Measurements from ENCODE around the gene ADGRG3.

The ADGRG3 gene, protein sequence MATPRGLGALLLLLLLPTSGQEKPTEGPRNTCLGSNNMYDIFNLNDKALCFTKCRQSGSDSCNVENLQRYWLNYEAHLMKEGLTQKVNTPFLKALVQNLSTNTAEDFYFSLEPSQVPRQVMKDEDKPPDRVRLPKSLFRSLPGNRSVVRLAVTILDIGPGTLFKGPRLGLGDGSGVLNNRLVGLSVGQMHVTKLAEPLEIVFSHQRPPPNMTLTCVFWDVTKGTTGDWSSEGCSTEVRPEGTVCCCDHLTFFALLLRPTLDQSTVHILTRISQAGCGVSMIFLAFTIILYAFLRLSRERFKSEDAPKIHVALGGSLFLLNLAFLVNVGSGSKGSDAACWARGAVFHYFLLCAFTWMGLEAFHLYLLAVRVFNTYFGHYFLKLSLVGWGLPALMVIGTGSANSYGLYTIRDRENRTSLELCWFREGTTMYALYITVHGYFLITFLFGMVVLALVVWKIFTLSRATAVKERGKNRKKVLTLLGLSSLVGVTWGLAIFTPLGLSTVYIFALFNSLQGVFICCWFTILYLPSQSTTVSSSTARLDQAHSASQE

DNA sequence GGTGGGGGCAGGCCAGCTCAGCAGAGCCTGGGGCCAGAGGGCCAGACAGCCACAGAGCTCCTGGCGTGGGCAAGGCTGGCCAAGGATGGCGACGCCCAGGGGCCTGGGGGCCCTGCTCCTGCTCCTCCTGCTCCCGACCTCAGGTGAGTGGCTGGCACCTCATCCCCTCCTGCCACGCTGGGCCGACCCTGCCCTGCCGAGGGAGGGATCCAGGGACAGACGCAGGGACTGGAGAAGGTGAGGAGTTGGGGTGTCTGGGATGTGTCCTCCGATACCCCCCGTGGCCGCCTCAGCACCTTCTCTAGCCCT, at the start of gene ADGRG3:
Gene ADGRG3 (plus strand): TSS at position 44 of the 309 bp plus-strand sequence. CDS start 42 bp downstream, at position 86.
- no peak for DNase-seq (ENCODE audit: low read depth in 2 of 2)

DNA sequence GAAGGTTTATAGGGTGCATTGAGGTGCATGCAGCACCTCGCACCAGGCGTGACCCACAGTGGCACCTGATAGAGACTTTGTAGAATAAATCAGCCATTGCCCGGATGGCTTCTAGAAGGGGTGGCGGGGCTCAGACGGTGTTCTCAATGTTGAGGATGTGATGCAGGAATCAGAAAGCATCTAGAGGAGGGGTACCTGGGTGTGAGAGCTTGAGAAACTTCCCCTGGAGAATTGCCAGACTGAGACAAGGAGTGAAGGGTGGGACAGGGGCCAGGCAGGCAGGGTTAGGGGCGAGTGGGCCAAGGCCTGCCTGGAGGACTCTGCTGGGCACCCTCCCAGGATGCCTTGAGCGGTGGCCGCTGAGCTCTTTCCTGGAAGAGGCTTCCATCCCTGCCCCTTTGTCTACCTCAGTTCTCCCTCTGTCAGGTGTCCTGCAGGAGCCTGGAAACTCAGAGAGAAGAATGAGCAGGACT, 48.9 kb upstream of the ADGRG3 start:
- DNase-seq (ENCODE audit: low read depth in 2 of 2), result no peak

DNA sequence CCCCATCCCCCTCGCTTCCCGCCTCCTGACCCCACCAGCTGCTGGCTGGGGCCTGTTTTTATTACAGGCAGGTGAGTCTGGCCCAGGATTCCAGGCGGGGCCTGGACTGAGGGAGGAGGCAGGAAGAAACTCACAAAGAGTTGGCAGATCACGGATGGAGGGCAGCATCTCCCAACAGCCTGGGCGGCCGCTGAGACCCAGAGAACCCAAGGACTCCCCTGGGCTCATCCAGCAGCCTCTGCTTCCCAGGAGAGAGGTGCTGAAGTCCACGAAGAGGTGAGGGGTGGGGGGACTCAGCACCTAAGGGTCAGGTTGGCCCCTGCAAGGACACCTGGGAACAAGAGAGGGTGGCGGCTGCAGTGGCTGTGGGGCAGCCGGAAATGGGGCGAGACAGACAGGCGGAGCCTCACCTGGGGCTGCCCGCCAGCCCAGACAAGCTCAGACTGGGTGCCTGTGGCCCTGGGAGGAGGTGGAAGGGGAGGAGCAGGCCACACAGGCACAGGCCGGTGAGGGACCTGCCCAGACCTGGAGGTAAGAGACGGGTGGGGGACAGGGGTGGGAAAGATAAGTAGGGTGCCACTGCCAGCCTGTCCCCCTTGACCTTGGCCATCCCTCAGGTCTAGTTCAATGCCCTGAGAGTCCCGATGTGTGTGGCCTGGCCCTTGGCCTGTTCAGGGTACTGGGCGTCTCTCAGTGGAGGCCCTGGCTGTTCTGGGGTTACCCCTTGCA, 48.3 kb upstream of the ADGRG3 start:
- DNase-seq (ENCODE audit: low read depth in 2 of 2), result no peak

DNA sequence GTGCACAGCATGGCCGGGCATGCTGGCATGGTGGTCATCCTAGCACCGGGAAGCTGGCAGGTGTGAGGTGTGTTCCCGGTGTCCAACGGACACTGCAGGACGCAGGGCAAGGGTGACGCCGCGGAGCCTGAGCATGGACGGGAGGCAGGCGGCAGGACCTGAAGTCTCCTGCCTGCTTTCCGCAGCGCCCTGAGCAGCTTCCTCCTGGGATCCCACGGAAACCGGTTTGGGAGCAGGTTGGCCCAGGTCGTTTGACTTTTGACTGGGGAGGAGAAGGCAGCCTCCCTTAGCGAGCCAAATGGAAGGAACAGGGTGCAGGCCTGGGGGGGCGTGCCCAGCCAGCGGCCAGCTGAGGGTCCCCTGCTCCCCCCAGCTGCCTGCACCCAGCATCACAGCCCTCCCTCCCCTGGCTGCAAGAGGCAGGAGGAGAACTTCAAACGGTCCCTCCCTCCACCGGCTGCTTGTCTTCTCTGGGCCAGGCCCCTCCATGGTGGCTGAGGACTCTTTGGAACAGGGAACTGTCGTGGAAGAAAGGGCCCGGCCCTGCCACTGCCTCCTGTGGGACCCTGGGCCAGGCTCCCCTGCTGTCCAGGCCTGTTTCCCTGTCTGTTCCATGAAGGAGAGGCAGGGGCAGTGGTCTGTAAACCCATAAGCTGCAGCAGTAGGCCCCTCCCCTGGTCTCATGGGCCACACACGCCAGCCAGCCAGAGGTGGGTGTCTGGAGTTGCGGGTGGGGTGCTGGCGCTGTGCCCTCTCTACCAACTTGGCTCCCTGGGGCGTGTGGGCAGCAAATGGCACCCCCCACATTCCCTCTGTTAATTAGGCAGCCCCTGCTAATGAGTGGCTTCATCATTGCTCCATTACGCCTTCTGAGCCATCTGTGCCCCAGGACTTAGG, 47.5 kb upstream of the ADGRG3 start:
- DNase-seq (ENCODE audit: low read depth in 2 of 2), result no peak

DNA sequence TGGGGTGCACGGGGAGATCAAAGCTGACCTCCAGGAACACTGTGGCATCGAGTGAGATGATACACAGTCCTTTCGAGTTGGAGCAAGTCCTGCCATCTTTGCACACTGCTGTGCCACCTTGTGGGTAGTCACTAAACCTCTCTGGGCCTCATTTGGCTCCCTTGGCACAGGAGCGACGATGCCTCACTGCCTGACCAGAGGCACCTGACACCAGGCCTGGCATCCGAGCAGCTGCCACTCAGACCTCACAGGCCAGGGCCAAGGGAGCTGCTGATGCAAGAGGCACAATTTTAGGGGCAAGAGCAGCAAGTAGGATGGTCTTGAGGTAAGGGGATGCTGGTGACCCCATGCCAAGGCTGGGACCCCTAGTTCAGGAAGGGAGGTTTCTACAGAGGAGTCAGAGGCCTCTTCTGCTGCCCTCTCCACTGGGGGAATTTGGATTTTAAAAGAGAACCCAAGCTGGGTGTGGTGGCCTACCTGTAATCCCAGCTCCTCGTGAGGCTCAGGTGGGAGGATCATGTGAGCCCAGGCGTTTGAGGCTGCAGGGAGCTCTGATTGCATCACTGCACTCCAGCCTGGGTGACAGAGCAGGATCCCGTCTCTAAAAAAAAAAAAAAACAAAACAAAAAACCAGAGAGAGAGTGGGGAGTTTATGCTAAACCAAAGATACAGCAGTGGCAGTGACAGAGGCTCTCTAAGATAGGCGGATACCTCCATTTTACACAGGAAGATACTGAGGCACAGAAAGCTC, 46.4 kb upstream of the ADGRG3 start:
- no peak for DNase-seq (ENCODE audit: low read depth in 2 of 2)

- DNase-seq (ENCODE audit: low read depth in 2 of 2), result no peak
Measured at GRCh38 chr16:57622361-57623250, 45.5 kb upstream of the ADGRG3 start.

- DNase-seq (ENCODE audit: low read depth in 2 of 2), result no peak
Measured at GRCh38 chr16:57623251-57624043, 44.7 kb upstream of the ADGRG3 start.

DNA sequence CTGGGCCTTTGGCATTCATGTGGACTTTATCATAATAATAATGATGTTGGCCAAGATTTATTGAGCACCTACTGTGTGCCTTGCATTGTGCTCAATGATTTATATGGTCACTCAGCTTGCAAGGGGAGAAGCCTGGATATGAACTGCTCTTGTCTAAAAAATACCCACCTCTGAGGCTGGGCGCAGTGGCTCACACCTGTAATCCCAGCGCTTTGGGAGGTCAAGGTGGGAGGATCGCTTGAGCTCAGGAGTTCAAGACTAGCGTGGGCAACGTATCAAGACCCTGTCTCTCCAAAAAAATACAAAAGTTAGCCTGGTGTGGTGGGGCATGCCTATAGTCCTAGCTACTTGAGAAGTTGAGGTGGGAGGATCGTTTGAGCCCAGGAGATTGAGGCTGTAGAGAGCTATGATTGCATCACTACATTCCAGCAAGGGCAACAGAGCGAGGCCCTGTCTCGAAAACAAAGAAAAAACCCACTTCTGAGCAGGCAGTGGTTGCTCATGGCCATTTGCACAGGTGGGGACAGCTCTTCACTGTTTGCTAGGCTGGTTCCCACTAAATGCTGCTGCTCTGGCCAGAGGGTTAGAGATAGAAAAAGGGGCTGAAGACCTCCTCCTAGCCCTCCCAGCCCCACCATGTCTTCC, 43.9 kb upstream of the ADGRG3 start:
- DNase-seq (ENCODE audit: low read depth in 2 of 2), result no peak

GRCh38 chr16:57624806-57625500, 43.2 kb upstream of the ADGRG3 start:
- no peak for DNase-seq (ENCODE audit: low read depth in 2 of 2)

DNA sequence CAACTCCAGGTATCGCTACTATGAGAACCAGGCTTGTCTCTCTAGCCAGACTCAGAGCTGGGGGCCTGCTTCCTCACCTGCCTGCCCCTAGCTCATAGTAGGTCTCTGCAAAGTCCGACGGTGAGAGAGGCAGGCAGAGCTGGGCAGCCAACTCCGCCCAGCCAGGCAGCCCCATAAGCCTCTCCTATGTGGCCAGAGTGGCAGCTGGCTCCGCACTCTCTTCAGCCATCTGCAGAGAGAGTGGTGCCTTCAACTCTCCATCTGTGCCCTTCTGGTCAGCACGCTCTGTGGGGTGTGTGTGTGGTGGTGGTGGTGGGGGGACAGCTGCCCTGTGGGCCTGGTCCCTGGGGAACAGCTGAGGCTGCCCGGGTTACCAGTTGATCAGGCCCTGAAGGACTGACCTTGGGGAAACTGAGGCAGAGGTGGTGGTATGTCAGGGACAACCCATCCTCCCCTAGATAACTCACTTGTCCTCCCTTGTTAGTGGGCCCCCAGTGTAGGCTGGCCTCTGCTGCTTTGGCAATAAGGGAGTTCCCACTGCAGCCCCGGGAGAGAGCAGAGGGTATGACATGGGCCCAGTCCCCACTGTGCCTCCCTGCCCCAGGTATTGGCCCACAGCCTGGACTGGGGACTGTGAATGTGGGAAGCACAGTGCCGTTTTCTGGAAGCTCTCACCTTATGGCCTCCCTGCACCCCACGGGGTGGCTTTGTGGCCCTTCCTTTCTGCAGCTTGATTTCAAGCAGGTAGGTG, 41.5 kb upstream of the ADGRG3 start:
- DNase-seq (ENCODE audit: low read depth in 2 of 2), result no peak

DNA sequence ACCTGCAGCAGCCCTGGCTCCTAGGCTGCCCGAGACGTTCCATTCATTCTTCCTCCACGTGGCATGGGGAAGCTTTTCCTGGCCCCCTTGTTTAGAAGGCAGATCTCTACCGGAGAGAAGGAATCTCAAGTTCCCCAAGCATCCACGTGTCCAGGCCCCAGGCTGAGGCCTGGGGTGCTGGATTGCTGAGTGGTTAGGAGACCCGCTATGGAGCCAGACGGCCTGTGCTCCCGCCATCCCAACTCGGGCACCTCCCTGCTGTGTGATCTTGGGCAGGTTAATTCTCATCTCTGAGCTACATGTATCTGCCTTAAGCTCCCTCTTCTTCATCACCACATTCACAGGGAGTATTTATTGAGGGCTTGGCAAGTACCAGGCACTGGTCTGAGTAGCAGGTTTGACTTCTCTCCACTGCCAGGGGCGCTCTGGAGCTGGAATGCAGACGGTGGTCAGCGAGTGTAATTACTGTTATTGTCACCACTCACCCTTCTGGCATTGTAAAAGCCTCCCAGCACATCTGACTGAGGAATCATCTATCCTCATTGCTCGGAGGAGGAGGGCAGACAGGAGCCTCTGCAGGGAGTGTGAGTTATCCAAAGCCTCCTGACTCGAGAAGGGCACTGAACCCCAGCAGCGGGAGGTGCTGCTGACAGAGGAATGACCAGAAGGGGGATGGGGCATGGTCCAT, 40.8 kb upstream of the ADGRG3 start:
- DNase-seq (ENCODE audit: low read depth in 2 of 2), result no peak

GRCh38 chr16:57628008-57628781, 39.9 kb upstream of the ADGRG3 start, which contains the start of gene ADGRG1:
TSS of gene ADGRG1 (plus strand) at chr16:57628630. CDS start at chr16:57650288, 21,658 bp downstream.
- peak; percentile 17 to 29 for DNase-seq (ENCODE audit: low read depth in 2 of 2)

DNA sequence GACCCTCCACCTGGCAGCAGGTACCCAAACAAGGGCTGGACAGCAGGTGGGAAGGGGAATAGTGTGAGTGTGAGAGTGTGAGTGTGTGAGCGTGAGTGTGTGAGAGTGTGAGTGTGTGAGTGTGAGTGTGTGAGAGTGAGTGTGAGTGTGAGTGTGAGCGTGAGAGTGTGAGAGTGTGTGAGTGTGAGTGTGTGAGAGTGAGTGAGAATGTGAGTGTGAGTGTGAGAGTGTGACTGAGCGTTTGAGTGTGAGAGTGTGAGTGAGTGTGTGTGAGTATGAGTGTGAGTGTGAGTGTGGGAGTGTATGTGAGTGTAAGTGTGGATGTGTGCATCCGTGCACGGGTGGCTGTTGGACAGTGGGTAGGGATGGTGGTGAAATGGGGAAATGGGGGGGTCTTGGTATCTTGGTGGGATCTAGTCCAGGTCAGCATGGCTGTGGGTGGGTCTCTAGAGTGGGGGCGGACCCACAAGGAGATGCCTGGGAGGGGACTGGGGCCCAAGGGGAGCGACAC, 39.3 kb upstream of the ADGRG3 start:
- no peak for DNase-seq (ENCODE audit: low read depth in 2 of 2)

GRCh38 chr16:57629516-57630406, 38.3 kb upstream of the ADGRG3 start:
- no peak for DNase-seq (ENCODE audit: low read depth in 2 of 2)

- DNase-seq (ENCODE audit: low read depth in 2 of 2), result no peak
Measured at GRCh38 chr16:57630407-57630797, 37.7 kb upstream of the ADGRG3 start.
